ENCODE data around the gene POLR2H. TPM values are rescaled to one million over a fixed set of nuclear protein-coding genes. Genes with fewer than 3 reads are reported as not detected.

The POLR2H gene
- total and polyA plus RNA-seq, 3 donors from 2014 or later = 65.0 to 76.4 (median 72.2) TPM

DNA sequence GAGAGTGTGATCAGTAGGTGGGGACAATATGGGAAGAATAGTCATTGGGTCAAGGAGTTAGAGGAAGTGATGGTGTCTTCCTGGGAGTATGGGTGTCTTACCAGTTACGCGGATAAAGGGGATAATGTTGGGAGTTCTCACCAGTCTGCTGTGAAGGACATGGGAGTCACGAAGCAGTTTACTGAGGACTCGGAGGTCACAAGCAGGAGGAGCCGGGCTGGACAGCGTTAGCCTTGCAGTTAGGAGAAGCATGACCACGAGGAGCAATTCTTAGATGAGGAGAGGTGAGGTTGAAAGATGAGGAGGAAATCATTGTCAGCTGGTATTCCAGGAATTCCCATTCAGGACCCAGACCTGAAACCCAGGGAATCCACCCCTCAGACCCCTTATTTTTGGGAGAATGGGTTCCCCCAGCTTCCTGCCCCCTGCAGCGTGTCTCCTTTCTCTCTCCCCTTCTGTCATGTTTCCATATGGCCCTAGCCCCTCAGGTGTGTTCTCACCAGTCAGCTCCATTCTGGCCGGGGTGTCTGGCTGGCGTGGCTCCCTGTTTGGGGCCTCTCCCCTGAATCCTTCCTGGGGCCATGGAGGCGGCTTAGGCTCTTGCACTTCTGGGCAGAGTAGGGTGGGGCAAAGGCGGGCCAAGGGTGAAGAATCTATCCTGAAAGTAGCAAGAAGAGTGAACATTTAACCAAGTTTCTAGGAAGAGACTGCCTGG, 14.4 kb downstream of the POLR2H start:
- H3K4me1 ChIP-seq = peaks cover 21% of the 10 kb centered on the region
- TF ChIP-seq, protein P1, sequence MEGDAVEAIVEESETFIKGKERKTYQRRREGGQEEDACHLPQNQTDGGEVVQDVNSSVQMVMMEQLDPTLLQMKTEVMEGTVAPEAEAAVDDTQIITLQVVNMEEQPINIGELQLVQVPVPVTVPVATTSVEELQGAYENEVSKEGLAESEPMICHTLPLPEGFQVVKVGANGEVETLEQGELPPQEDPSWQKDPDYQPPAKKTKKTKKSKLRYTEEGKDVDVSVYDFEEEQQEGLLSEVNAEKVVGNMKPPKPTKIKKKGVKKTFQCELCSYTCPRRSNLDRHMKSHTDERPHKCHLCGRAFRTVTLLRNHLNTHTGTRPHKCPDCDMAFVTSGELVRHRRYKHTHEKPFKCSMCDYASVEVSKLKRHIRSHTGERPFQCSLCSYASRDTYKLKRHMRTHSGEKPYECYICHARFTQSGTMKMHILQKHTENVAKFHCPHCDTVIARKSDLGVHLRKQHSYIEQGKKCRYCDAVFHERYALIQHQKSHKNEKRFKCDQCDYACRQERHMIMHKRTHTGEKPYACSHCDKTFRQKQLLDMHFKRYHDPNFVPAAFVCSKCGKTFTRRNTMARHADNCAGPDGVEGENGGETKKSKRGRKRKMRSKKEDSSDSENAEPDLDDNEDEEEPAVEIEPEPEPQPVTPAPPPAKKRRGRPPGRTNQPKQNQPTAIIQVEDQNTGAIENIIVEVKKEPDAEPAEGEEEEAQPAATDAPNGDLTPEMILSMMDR (IDR thresholded peaks at IDR 0.05) = no peak
- TF ChIP-seq POLR2A (IDR thresholded peaks at IDR 0.05) = no peak
- no peaks in the 10 kb centered on the region for H3K36me3 ChIP-seq (ENCODE audit: low read depth, missing control alignments)
- no peak overlapping the region for H3K27ac ChIP-seq
- H3K27me3 ChIP-seq = no peaks in the 10 kb centered on the region
- no peaks in the 10 kb centered on the region for H3K9me3 ChIP-seq
- intact Hi-C loops (cut with DNase I; ENCODE audit: low total_unique reads) = loop anchor here (10.0 kb wide), 1 partner anchor 169 kb away; no protein-coding TSS in a partner anchor
- WGBS, 2 donors = 88 to 94% methylated on average over 11 to 12 of the region's 12 CpGs
- no peak overlapping the region for H3K4me3 ChIP-seq
- no peak for DNase-seq

DNA sequence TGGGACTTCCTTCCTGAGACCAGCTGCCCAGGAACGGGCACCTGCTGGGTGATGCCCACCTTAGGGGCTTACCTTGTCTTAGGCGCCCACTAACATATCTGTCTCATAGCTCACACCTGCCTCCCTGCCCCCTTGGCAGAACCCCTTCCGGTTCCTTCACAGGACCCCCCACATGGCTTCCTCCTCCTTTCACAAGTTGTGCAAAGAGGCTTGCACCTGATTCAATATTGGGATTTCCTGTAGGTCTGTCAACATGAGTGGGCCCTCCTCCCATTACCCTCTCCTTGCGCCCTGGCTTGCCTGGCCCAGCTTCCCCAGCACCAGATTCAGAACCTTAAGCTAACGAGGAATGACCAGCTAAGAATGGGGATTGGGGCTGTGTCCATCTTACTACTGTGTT, 15.9 kb downstream of the POLR2H start:
- no peaks in the 10 kb centered on the region for H3K27me3 ChIP-seq
- intact Hi-C loops (cut with DNase I; ENCODE audit: low total_unique reads) = loop anchor here (10.0 kb wide), 1 partner anchor 167 kb away; no protein-coding TSS in a partner anchor
- H3K36me3 ChIP-seq (ENCODE audit: low read depth, missing control alignments) = no peaks in the 10 kb centered on the region
- WGBS, 2 donors = 90 to 92% methylated on average over 5 of the region's 5 CpGs
- H3K4me3 ChIP-seq = no peak overlapping the region
- DNase-seq = no peak
- H3K27ac ChIP-seq = no peak overlapping the region
- no peaks in the 10 kb centered on the region for H3K9me3 ChIP-seq
- H3K4me1 ChIP-seq = peaks cover 15% of the 10 kb centered on the region
- TF ChIP-seq, protein P1 (IDR thresholded peaks at IDR 0.05) = no peak
- no peak for TF ChIP-seq POLR2A (IDR thresholded peaks at IDR 0.05)

DNA sequence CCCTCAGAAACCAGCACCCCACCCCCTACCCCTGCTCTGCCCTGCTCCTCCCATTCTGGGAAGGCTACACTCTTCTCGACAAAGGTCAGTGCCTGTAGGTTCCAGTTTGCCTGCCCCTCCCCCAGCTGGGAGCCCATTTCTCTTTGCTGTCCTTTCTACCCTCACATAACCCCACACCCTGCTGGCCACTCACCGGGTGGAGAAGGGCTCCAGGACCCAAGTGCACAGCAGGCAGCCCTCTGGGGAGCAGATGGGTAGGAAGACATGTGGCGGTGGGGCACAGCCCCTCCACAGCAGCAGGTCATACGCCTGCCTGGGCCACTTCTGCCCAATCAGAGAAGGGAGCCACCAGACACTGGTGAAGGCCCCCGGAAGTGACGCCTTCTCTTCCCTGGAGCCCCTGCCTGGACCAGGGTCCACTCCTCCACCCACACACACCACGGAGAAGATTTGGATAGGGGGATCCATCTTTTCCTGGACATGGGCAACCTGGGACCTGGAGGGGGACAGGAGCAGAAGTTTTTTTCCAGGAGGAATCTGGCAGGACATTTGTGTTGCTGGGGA, 16.5 kb downstream of the POLR2H start, which contains the start of gene THPO:
THPO (minus strand) TSS at position 326 of the 564 bp plus-strand sequence. CDS start 1,948 bp downstream, outside the sequence.
- H3K4me3 ChIP-seq = no peak within 1 kb of the TSS

DNA sequence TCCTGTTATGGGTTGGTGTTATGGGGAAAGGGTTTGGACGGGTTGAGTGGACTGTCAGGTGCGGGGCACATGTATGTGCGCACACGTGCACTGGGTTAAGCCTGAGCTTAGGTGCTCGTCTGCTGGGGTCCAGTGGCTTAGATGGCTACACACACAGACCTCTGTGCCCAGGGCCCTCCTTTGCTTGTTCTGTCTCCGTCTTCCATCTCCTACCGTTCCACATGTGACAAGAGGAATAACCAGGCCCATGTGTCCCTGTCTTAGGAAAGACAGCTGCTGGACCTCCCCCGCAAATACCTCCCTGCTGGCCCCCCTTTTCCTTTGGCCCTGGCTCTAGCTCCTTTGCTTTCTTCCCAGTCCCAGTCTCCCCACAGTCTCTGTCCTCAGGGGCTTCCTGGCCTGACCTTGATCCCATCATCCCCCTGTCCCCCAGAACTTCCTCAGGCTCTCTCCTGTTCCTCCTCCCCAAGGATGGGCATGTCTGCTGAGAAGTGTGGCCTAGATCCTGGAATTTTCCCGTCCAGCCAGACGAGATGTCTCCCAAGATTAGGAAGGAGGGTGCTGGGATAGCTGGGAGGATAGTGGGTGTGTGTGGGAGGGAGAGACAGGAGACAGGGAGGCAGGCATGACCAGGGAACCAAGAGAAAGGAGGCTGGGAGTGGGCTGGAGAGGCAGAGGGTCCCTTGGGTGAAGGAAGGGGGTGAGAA, 17.3 kb downstream of the POLR2H start:
- intact Hi-C loops (cut with DNase I; ENCODE audit: low total_unique reads) = loop anchor here (10.0 kb wide), 1 partner anchor 166 kb away; no protein-coding TSS in a partner anchor
- H3K4me1 ChIP-seq = peaks cover 15% of the 10 kb centered on the region
- no peak for TF ChIP-seq POLR2A (IDR thresholded peaks at IDR 0.05)
- TF ChIP-seq, protein P1 (IDR thresholded peaks at IDR 0.05) = no peak
- WGBS, 2 donors = 63 to 68% methylated on average over 10 of the region's 10 CpGs
- H3K4me3 ChIP-seq = no peak overlapping the region
- H3K36me3 ChIP-seq (ENCODE audit: low read depth, missing control alignments) = no peaks in the 10 kb centered on the region
- no peaks in the 10 kb centered on the region for H3K27me3 ChIP-seq
- H3K27ac ChIP-seq = peak overlapping the region; percentile 19 to 53
- DNase-seq = no peak
- no peaks in the 10 kb centered on the region for H3K9me3 ChIP-seq

More for the DNA sequence above, 16.5 kb downstream of the POLR2H start, which contains the start of gene THPO:
- no peaks in the 10 kb centered on the region for H3K27me3 ChIP-seq
- intact Hi-C loops (cut with DNase I; ENCODE audit: low total_unique reads) = loop anchor here (10.0 kb wide), 1 partner anchor 167 kb away; no protein-coding TSS in a partner anchor
- no peak for DNase-seq
- WGBS, 2 donors = 71 to 80% methylated on average over 7 of the region's 7 CpGs
- TF ChIP-seq, protein P1 (IDR thresholded peaks at IDR 0.05) = no peak
- TF ChIP-seq POLR2A (IDR thresholded peaks at IDR 0.05) = no peak
- no peaks in the 10 kb centered on the region for H3K9me3 ChIP-seq
- peak within 1 kb of the TSS; percentile 19 to 53 for H3K27ac ChIP-seq
- peaks cover 15% of the 10 kb centered on the region for H3K4me1 ChIP-seq
- no peaks in the 10 kb centered on the region for H3K36me3 ChIP-seq (ENCODE audit: low read depth, missing control alignments)
